GM10266 (cell line): Measurements from ENCODE around the gene FBXW8.

ENCODE experiments used
- DNase-seq: peaks from one replicate; pipeline ENCODE4 v3.0.0; 2012; ENCODE audit errors: extremely low spot score
- CTCF ChIP-seq: IDR thresholded peaks from 2 replicates; pipeline ENCODE4 v1.5.1; 2012; ENCODE audit warnings: mild to moderate bottlenecking, low read depth; ENCODE audit not compliant: control insufficient read depth, insufficient read depth; ENCODE audit errors: missing control alignments

Gene FBXW8

GRCh38 chr12:117030187-117030900, 119.6 kb downstream of the FBXW8 start:
- no peak for TF ChIP-seq CTCF
- no peak for DNase-seq

GRCh38 chr12:117031843-117032592, 121.3 kb downstream of the FBXW8 start:
- TF ChIP-seq CTCF: no peak
- DNase-seq: no peak

GRCh38 chr12:117032593-117033381, 122.0 kb downstream of the FBXW8 start:
- no peak for DNase-seq
- TF ChIP-seq CTCF: no peak

- no peak for TF ChIP-seq CTCF
- no peak for DNase-seq
Measured at GRCh38 chr12:117033382-117034221, 122.9 kb downstream of the FBXW8 start.

- TF ChIP-seq CTCF: no peak
- DNase-seq: no peak
Measured at GRCh38 chr12:117034249-117034648, 123.5 kb downstream of the FBXW8 start.

GRCh38 chr12:117034701-117035151, 124.0 kb downstream of the FBXW8 start:
- TF ChIP-seq CTCF: no peak
- no peak for DNase-seq
